ENCODE data around the gene ARID4B. TPM values are rescaled to one million over a fixed set of nuclear protein-coding genes. Genes with fewer than 3 reads are reported as not detected.
"Not testable (repeated sequence)": the region's sequence is repeated elsewhere in the genome, so short reads cannot be mapped to it uniquely, and the experiment has no call there.

Gene ARID4B
- total and polyA plus RNA-seq, 2 donors (not counting 1 experiment from before 2014, with no cell fraction given) = 15.3 to 42.4 TPM

GRCh38 chr1:235284231-235284769, 43.7 kb downstream of the ARID4B start:
- H3K79me2 ChIP-seq (ENCODE audit: control insufficient read depth, insufficient read depth, low read length) = peaks cover 81% of the 10 kb centered on the region
- TF ChIP-seq EZH2 (IDR thresholded peaks at IDR 0.05; ENCODE audit: low read length, missing control alignments) (no peak), CTCF (conservative IDR thresholded peaks at IDR 0.05 in 1 of 2, IDR thresholded peaks at IDR 0.05 in 1 of 2; ENCODE audit: low read depth in 1 of 2, low read length in 2 of 2) (no peak)
- no peaks in the 10 kb centered on the region for H3K36me3 ChIP-seq (ENCODE audit: control insufficient read depth, insufficient read depth, low read length)
- H3K9ac ChIP-seq (ENCODE audit: insufficient read depth, low read length) = no peak overlapping the region
- H4K20me1 ChIP-seq (ENCODE audit: control insufficient read depth, extremely low read depth, insufficient read depth, low read length) = peaks cover 4% of the 10 kb centered on the region
- H3K9me3 ChIP-seq (ENCODE audit: control insufficient read depth, insufficient read depth, low read depth, low read length) = no peaks in the 10 kb centered on the region
- H3K27ac ChIP-seq (ENCODE audit: insufficient read depth, low read length) = no peak overlapping the region
- H3K4me1 ChIP-seq (ENCODE audit: control insufficient read depth, extremely low read depth, insufficient read depth, low read length) = no peaks in the 10 kb centered on the region
- H2AFZ ChIP-seq (ENCODE audit: low read length) = no peak overlapping the region
- no peaks in the 10 kb centered on the region for H3K27me3 ChIP-seq (ENCODE audit: control insufficient read depth, insufficient read depth, low read length)
- no peak overlapping the region for H3K4me3 ChIP-seq (replicated peaks in 1 of 4; ENCODE audit: control extremely low read depth in 1 of 4, insufficient read depth in 1 of 4, low read depth in 3 of 4, low read length in 4 of 4)
- DNase-seq (ENCODE audit: low read depth in 2 of 2) = no peak
- H3K4me2 ChIP-seq (ENCODE audit: extremely low read depth, insufficient read depth, low read length) = no peak overlapping the region

- H3K4me1 ChIP-seq (ENCODE audit: control insufficient read depth, extremely low read depth, insufficient read depth, low read length); H2AFZ ChIP-seq (ENCODE audit: low read length); DNase-seq (ENCODE audit: low read depth in 2 of 2); H3K4me2 ChIP-seq (ENCODE audit: extremely low read depth, insufficient read depth, low read length); H3K36me3 ChIP-seq (ENCODE audit: control insufficient read depth, insufficient read depth, low read length); H3K27me3 ChIP-seq (ENCODE audit: control insufficient read depth, insufficient read depth, low read length); H3K9ac ChIP-seq (ENCODE audit: insufficient read depth, low read length); H4K20me1 ChIP-seq (ENCODE audit: control insufficient read depth, extremely low read depth, insufficient read depth, low read length); H3K4me3 ChIP-seq (replicated peaks in 1 of 4; ENCODE audit: control extremely low read depth in 1 of 4, insufficient read depth in 1 of 4, low read depth in 3 of 4, low read length in 4 of 4); H3K9me3 ChIP-seq (ENCODE audit: control insufficient read depth, insufficient read depth, low read depth, low read length); H3K27ac ChIP-seq (ENCODE audit: insufficient read depth, low read length): not testable (repeated sequence)
- H3K79me2 ChIP-seq (ENCODE audit: control insufficient read depth, insufficient read depth, low read length) = peaks cover 81% of the 10 kb centered on the region
Observed at GRCh38 chr1:235283636-235284035, 44.3 kb downstream of the ARID4B start.

- Histone ChIP-seq H4K20me1 (ENCODE audit: control insufficient read depth, extremely low read depth, insufficient read depth, low read length) (peaks cover 5% of the 10 kb centered on the region), H3K4me1 (ENCODE audit: control insufficient read depth, extremely low read depth, insufficient read depth, low read length) (no peaks in the 10 kb centered on the region), H3K9ac (ENCODE audit: insufficient read depth, low read length) (no peak overlapping the region), H3K27ac (ENCODE audit: insufficient read depth, low read length) (no peak overlapping the region), H3K27me3 (ENCODE audit: control insufficient read depth, insufficient read depth, low read length) (no peaks in the 10 kb centered on the region), H3K79me2 (ENCODE audit: control insufficient read depth, insufficient read depth, low read length) (peaks cover 74% of the 10 kb centered on the region), H2AFZ (ENCODE audit: low read length) (no peak overlapping the region), H3K36me3 (ENCODE audit: control insufficient read depth, insufficient read depth, low read length) (no peaks in the 10 kb centered on the region), H3K9me3 (ENCODE audit: control insufficient read depth, insufficient read depth, low read depth, low read length) (no peaks in the 10 kb centered on the region), H3K4me2 (ENCODE audit: extremely low read depth, insufficient read depth, low read length) (no peak overlapping the region), H3K4me3 (replicated peaks in 1 of 4; ENCODE audit: control extremely low read depth in 1 of 4, insufficient read depth in 1 of 4, low read depth in 3 of 4, low read length in 4 of 4) (no peak overlapping the region)
- DNase-seq (ENCODE audit: low read depth in 2 of 2) = no peak
- TF ChIP-seq CTCF (conservative IDR thresholded peaks at IDR 0.05 in 1 of 2, IDR thresholded peaks at IDR 0.05 in 1 of 2; ENCODE audit: low read depth in 1 of 2, low read length in 2 of 2) (no peak), EZH2 (IDR thresholded peaks at IDR 0.05; ENCODE audit: low read length, missing control alignments) (no peak)
Observed at GRCh38 chr1:235280467-235280866, 47.5 kb downstream of the ARID4B start.
